ENCODE measurements around the gene TRAF3.

GRCh38 chr14:102918438-102918837 lies 141.2 kb downstream of the TRAF3 start:
- TF ChIP-seq SUZ12 (IDR thresholded peaks at IDR 0.05; ENCODE audit: extremely low read depth, insufficient read depth, insufficient read length) (no peak), ZNF274 (IDR thresholded peaks at IDR 0.05; ENCODE audit: low read depth, low read length) (no peak), YY1 (IDR thresholded peaks at IDR 0.05; ENCODE audit: insufficient read depth, insufficient read length) (no peak)

All from NT2/D1 (cell line).